ENCODE results near the gene ZNF227.
"Not testable (repeated sequence)": the region's sequence is repeated elsewhere in the genome, so short reads cannot be mapped to it uniquely, and the experiment has no call there.

The ZNF227 gene

GRCh38 chr19:44164673-44165512, 47.4 kb upstream of the ZNF227 start, which contains the start of gene ZNF226:
ZNF226 (plus strand) TSS chr19:44165100; CDS start chr19:44170081, 4,981 bp downstream.
- Histone ChIP-seq H3K9me3 (ENCODE audit: control insufficient read depth, insufficient read depth, low read length) (peaks cover 34% of the 10 kb centered on the region), H3K9me2 (replicated peaks; ENCODE audit: control insufficient read depth, low read length) (no peaks in the 10 kb centered on the region), H3F3A (ENCODE audit: control insufficient read depth, insufficient read depth) (no peaks in the 10 kb centered on the region), H3K27me3 (ENCODE audit: control insufficient read depth, low read length) (no peaks in the 10 kb centered on the region), H3K4me3 (ENCODE audit: low read length) (peak within 1 kb of the TSS; percentile 71), H3K4me2 (ENCODE audit: low read length) (peak within 1 kb of the TSS; percentile 65), H3K27ac (ENCODE audit: low read depth, low read length) (peak within 1 kb of the TSS; percentile 4; the same call in 1 of the 2 replicates), H3K79me2 (ENCODE audit: control insufficient read depth, low read length) (no peaks in the 10 kb centered on the region), H3K4me1 (ENCODE audit: control insufficient read depth, low read length) (peaks cover 14% of the 10 kb centered on the region), H3K36me3 (ENCODE audit: control insufficient read depth, low read length) (peaks cover 36% of the 10 kb centered on the region), H4K20me1 (ENCODE audit: control insufficient read depth, insufficient read depth, low read depth, low read length) (no peaks in the 10 kb centered on the region)
- no peak for TF ChIP-seq EZH2phosphoT487 (IDR thresholded peaks at IDR 0.05; ENCODE audit: borderline replicate concordance, low read length)
- TF ChIP-seq CTCF (IDR thresholded peaks at IDR 0.05; ENCODE audit: low read depth, low read length, poor library complexity, severe bottlenecking), result no peak

GRCh38 chr19:44170660-44171059, 41.7 kb upstream of the ZNF227 start:
- H3F3A ChIP-seq (ENCODE audit: control insufficient read depth, insufficient read depth); H3K4me1 ChIP-seq (ENCODE audit: control insufficient read depth, low read length); H3K4me2 ChIP-seq (ENCODE audit: low read length); H3K27ac ChIP-seq (ENCODE audit: low read depth, low read length); H3K9me2 ChIP-seq (replicated peaks; ENCODE audit: control insufficient read depth, low read length); H4K20me1 ChIP-seq (ENCODE audit: control insufficient read depth, insufficient read depth, low read depth, low read length); H3K27me3 ChIP-seq (ENCODE audit: control insufficient read depth, low read length); H3K79me2 ChIP-seq (ENCODE audit: control insufficient read depth, low read length); H3K4me3 ChIP-seq (ENCODE audit: low read length): not testable (repeated sequence)
- Histone ChIP-seq H3K36me3 (ENCODE audit: control insufficient read depth, low read length) (peaks cover 72% of the 10 kb centered on the region), H3K9me3 (ENCODE audit: control insufficient read depth, insufficient read depth, low read length) (peaks cover 27% of the 10 kb centered on the region)

DNA sequence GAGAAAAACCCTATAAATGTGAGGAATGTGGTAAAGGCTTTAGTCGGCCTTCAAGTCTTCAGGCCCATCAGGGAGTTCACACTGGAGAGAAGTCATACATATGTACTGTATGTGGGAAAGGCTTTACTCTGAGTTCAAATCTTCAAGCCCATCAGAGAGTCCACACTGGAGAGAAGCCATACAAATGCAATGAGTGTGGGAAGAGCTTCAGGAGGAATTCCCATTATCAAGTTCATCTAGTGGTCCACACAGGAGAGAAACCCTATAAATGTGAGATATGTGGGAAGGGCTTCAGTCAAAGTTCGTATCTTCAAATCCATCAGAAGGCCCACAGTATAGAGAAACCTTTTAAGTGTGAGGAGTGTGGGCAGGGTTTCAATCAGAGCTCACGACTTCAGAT, 35.7 kb upstream of the ZNF227 start:
- Histone ChIP-seq H3K27ac (ENCODE audit: low read depth, low read length) (no peak overlapping the region), H3K9me2 (replicated peaks; ENCODE audit: control insufficient read depth, low read length) (no peaks in the 10 kb centered on the region), H3K4me1 (ENCODE audit: control insufficient read depth, low read length) (no peaks in the 10 kb centered on the region), H3K9me3 (ENCODE audit: control insufficient read depth, insufficient read depth, low read length) (peaks cover 14% of the 10 kb centered on the region), H3K4me3 (ENCODE audit: low read length) (no peak overlapping the region), H4K20me1 (ENCODE audit: control insufficient read depth, insufficient read depth, low read depth, low read length) (no peaks in the 10 kb centered on the region), H3K36me3 (ENCODE audit: control insufficient read depth, low read length) (peaks cover 48% of the 10 kb centered on the region), H3K27me3 (ENCODE audit: control insufficient read depth, low read length) (no peaks in the 10 kb centered on the region), H3K79me2 (ENCODE audit: control insufficient read depth, low read length) (no peaks in the 10 kb centered on the region), H3F3A (ENCODE audit: control insufficient read depth, insufficient read depth) (no peaks in the 10 kb centered on the region), H3K4me2 (ENCODE audit: low read length) (no peak overlapping the region)
- TF ChIP-seq CTCF (IDR thresholded peaks at IDR 0.05; ENCODE audit: low read depth, low read length, poor library complexity, severe bottlenecking), result no peak
- TF ChIP-seq EZH2phosphoT487 (IDR thresholded peaks at IDR 0.05; ENCODE audit: borderline replicate concordance, low read length), result no peak

DNA sequence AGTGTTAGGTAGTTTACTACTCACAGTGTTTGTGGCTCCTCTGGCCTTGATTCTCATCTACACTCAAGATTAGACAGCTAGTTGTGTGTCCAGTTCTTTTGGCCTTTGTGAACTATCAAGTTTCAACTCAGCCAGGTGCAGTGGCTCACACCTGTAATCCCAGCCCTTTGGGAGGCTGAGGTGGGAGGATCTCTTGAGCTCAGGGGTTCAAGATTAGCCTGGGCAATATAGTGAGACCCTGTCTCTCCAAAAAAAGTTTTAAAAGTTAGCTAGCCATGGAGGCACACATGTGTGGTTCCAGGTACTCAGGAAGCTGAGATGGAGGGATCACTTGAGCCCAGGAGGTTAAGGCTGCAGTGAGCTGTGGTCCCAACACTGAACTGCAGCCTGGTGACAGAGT, 31.4 kb upstream of the ZNF227 start:
- H3K9me3 ChIP-seq (ENCODE audit: control insufficient read depth, insufficient read depth, low read length), result peaks cover 4% of the 10 kb centered on the region; the same call in 1 of the 2 replicates
- TF ChIP-seq EZH2phosphoT487 (IDR thresholded peaks at IDR 0.05; ENCODE audit: borderline replicate concordance, low read length) (no peak), CTCF (IDR thresholded peaks at IDR 0.05; ENCODE audit: low read depth, low read length, poor library complexity, severe bottlenecking) (no peak)
- no peak overlapping the region for H3K27ac ChIP-seq (ENCODE audit: low read depth, low read length)
- H3K4me1 ChIP-seq (ENCODE audit: control insufficient read depth, low read length), result no peaks in the 10 kb centered on the region
- H3K4me3 ChIP-seq (ENCODE audit: low read length), result no peak overlapping the region
- no peaks in the 10 kb centered on the region for H3K9me2 ChIP-seq (replicated peaks; ENCODE audit: control insufficient read depth, low read length)
- H3K36me3 ChIP-seq (ENCODE audit: control insufficient read depth, low read length), result peaks cover 7% of the 10 kb centered on the region
- no peak overlapping the region for H3K4me2 ChIP-seq (ENCODE audit: low read length)
- no peaks in the 10 kb centered on the region for H3K27me3 ChIP-seq (ENCODE audit: control insufficient read depth, low read length)
- no peaks in the 10 kb centered on the region for H3K79me2 ChIP-seq (ENCODE audit: control insufficient read depth, low read length)
- no peaks in the 10 kb centered on the region for H3F3A ChIP-seq (ENCODE audit: control insufficient read depth, insufficient read depth)
- H4K20me1 ChIP-seq (ENCODE audit: control insufficient read depth, insufficient read depth, low read depth, low read length), result no peaks in the 10 kb centered on the region

Data from DOHH2 (cell line).